PC-3 (cell line): Measurements from ENCODE around the gene OR7C1. TPM values are rescaled to one million over a fixed set of nuclear protein-coding genes. Genes with fewer than 3 reads are reported as not detected.
A peak's percentile ranks its signal among the peaks of the same experiment; 100 is the strongest.

Source experiments
- ATAC-seq: fragments of 200-7000 bp; cut with Tn5 transposase; 2 replicates; pipeline ENCODE4 v1.9.1; 2020; ENCODE audit warnings: mild to moderate bottlenecking, moderate library complexity
- BruUV-seq: library from RNA; stranded (reverse); fragments of 400-500 nt; replicated peaks from 2 replicates; lab custom pipeline; 2021; lab: Mats Ljungman, UMichigan
- CTCF ChIA-PET: fragments of 300-600 bp; sonication (Branson Sonifier 250); formaldehyde crosslinking; loops from one replicate; lab custom pipeline; 2022; ENCODE audit warnings: antibody characterized with exemption; lab: Charles Lee
- POLR2A ChIA-PET: fragments of 300-600 bp; sonication (Branson Sonifier 250); formaldehyde crosslinking; loops from one replicate; lab custom pipeline; 2022; ENCODE audit warnings: antibody characterized with exemption; ENCODE audit not compliant: unreplicated experiment; lab: Charles Lee
- DNase-seq: peaks from one replicate; pipeline ENCODE4 v3.0.0-alpha.2; 2015
- H2AFZ ChIP-seq: fragments of 300-600 bp; sonication (generic); 2 replicates; pipeline ENCODE4 v1.6.0; 2016; ENCODE audit warnings: antibody characterized with exemption, low read length
- H3F3A ChIP-seq: fragments of 300-600 bp; sonication (generic); one replicate; pipeline ENCODE4 v1.6.0; 2017; ENCODE audit warnings: antibody characterized with exemption, low read length, control low read depth, mild to moderate bottlenecking; ENCODE audit not compliant: unreplicated experiment
- H3K27ac ChIP-seq: fragments of 300-600 bp; sonication (generic); 2 replicates; pipeline ENCODE4 v1.5.1; 2016; ENCODE audit warnings: mild to moderate bottlenecking, low read length
- H3K27me3 ChIP-seq: fragments of 300-600 bp; sonication (generic); 2 replicates; pipeline ENCODE4 v1.6.1; 2016; ENCODE audit warnings: low read length, mixed read lengths
- H3K36me3 ChIP-seq: fragments of 300-600 bp; sonication (generic); 2 replicates; pipeline ENCODE4 v1.6.1; 2016; ENCODE audit warnings: low read depth, mixed run types, low read length, mixed read lengths
- H3K4me1 ChIP-seq: fragments of 300-600 bp; sonication (generic); 2 replicates; pipeline ENCODE4 v1.5.1; 2016; ENCODE audit warnings: low read length; ENCODE audit not compliant: insufficient read depth
- H3K4me2 ChIP-seq: fragments of 300-600 bp; sonication (generic); 2 replicates; pipeline ENCODE4 v1.6.0; 2016; ENCODE audit warnings: low read length
- H3K4me3 ChIP-seq: fragments of 300-600 bp; sonication (generic); 2 replicates; pipeline ENCODE4 v1.5.1; 2016; ENCODE audit warnings: mild to moderate bottlenecking, low read length, mixed read lengths
- H3K79me2 ChIP-seq: fragments of 300-600 bp; sonication (generic); 2 replicates; pipeline ENCODE4 v1.6.1; 2017; ENCODE audit warnings: low read length, mixed read lengths
- H3K9ac ChIP-seq: fragments of 300-600 bp; sonication (generic); 2 replicates; pipeline ENCODE4 v1.6.0; 2016; ENCODE audit warnings: mild to moderate bottlenecking, low read length
- H3K9me2 ChIP-seq: fragments of 300-600 bp; sonication (generic); replicated peaks from 2 replicates; pipeline ENCODE4 v1.6.1; 2016; ENCODE audit warnings: mixed run types, low read length, mixed read lengths
- H3K9me3 ChIP-seq: fragments of 300-600 bp; sonication (generic); 2 replicates; pipeline ENCODE4 v1.6.1; 2016; ENCODE audit warnings: low read length, mixed read lengths
- H4K20me1 ChIP-seq: fragments of 300-600 bp; sonication (generic); 2 replicates; pipeline ENCODE4 v1.6.1; 2016; ENCODE audit warnings: low read length, mixed read lengths
- CTCF ChIP-seq: fragments of 300-600 bp; sonication (generic); conservative IDR thresholded peaks from 2 replicates; pipeline ENCODE4 v1.5.1; 2017; ENCODE audit warnings: antibody characterized with exemption, low read depth, mild to moderate bottlenecking, low read length
- EZH2 ChIP-seq: fragments of 300-600 bp; sonication (generic); IDR thresholded peaks from one replicate; pipeline ENCODE4 v1.6.1; 2017; ENCODE audit warnings: antibody characterized with exemption, mild to moderate bottlenecking, low read length; ENCODE audit not compliant: unreplicated experiment
- EZH2phosphoT487 ChIP-seq: fragments of 300-600 bp; sonication (generic); IDR thresholded peaks from 2 replicates; pipeline ENCODE4 v1.6.1; 2018; ENCODE audit warnings: mild to moderate bottlenecking, antibody characterized with exemption, low read length, borderline replicate concordance
- intact Hi-C: fragments of 100-400 bp; cut with micrococcal nuclease; formaldehyde crosslinking; loops from 2 replicates; pipeline ENCODE4 v1.9.0; 2023
- total RNA-seq: library from RNA; depleted of rRNA; stranded (reverse); fragments of >200 nt; gene quantifications from 2 replicates; pipeline ENCODE4 v1.2.3, GENCODE V29; 2014

OR7C1 gene
- total RNA-seq, 1 experiment from 2014 or later: not detected

GRCh38 chr19:14840206-14840605 lies 5.2 kb upstream of the OR7C1 start:
- intact Hi-C loops: no loop called here
- Histone ChIP-seq H3K9me2 (no peaks in the 10 kb centered on the region), H2AFZ (no peak overlapping the region), H3K9ac (no peak overlapping the region), H3K9me3 (no peaks in the 10 kb centered on the region), H3K36me3 (no peaks in the 10 kb centered on the region), H3K4me2 (no peak overlapping the region), H3K4me3 (no peak overlapping the region), H3K27me3 (peaks cover 47% of the 10 kb centered on the region), H3K27ac (no peak overlapping the region), H3K4me1 (no peaks in the 10 kb centered on the region), H4K20me1 (no peaks in the 10 kb centered on the region), H3F3A (no peaks in the 10 kb centered on the region), H3K79me2 (no peaks in the 10 kb centered on the region)
- ChIA-PET CTCF (no interaction called here), POLR2A (no interaction called here)
- TF ChIP-seq EZH2phosphoT487 (no peak), CTCF (no peak), EZH2 (no peak)
- DNase-seq (peak; percentile 36), ATAC-seq (no peak)
- BruUV-seq: no TSS peak

GRCh38 chr19:14837391-14837790 lies 2.4 kb upstream of the OR7C1 start:
- no peaks in the 10 kb centered on the region for H4K20me1 ChIP-seq
- no peaks in the 10 kb centered on the region for H3F3A ChIP-seq
- H3K9me3 ChIP-seq: no peaks in the 10 kb centered on the region
- no peaks in the 10 kb centered on the region for H3K4me1 ChIP-seq
- peaks cover 42% of the 10 kb centered on the region for H3K27me3 ChIP-seq
- TF ChIP-seq EZH2phosphoT487 (no peak), EZH2 (no peak), CTCF (no peak)
- no peak overlapping the region for H3K4me3 ChIP-seq
- intact Hi-C loops: no loop called here
- DNase-seq: no peak
- H3K9ac ChIP-seq: no peak overlapping the region
- ChIA-PET POLR2A (no interaction called here), CTCF (no interaction called here)
- no TSS peak for BruUV-seq
- no peak for ATAC-seq
- H2AFZ ChIP-seq: no peak overlapping the region
- no peaks in the 10 kb centered on the region for H3K9me2 ChIP-seq
- no peaks in the 10 kb centered on the region for H3K79me2 ChIP-seq
- no peak overlapping the region for H3K4me2 ChIP-seq
- H3K27ac ChIP-seq: no peak overlapping the region
- H3K36me3 ChIP-seq: no peaks in the 10 kb centered on the region

- no TSS peak for BruUV-seq
- ATAC-seq: no peak
- DNase-seq: no peak
- Histone ChIP-seq H3K9me2 (no peaks in the 10 kb centered on the region), H3K36me3 (no peaks in the 10 kb centered on the region), H3K27ac (no peak overlapping the region), H3K27me3 (peaks cover 48% of the 10 kb centered on the region), H2AFZ (no peak overlapping the region), H3K9me3 (no peaks in the 10 kb centered on the region), H3K4me1 (peaks cover 8% of the 10 kb centered on the region), H4K20me1 (peaks cover under 1% of the 10 kb centered on the region; the same call in 1 of the 2 replicates), H3K4me3 (no peak overlapping the region), H3K4me2 (no peak overlapping the region), H3K9ac (no peak overlapping the region), H3K79me2 (no peaks in the 10 kb centered on the region), H3F3A (peaks cover 4% of the 10 kb centered on the region)
- ChIA-PET CTCF (no interaction called here), POLR2A (interaction anchor here (0.5 kb wide), 1 partner anchor 15 kb away, joined by 4 read pairs; no protein-coding TSS in a partner anchor)
- TF ChIP-seq CTCF: no peak
- intact Hi-C loops: no loop called here
Observed at GRCh38 chr19:14830702-14831101, 4.3 kb downstream of the OR7C1 start.
